Memory B cell (primary cell): ENCODE data around the gene MFSD11.
"Not testable (repeated sequence)": the region's sequence is repeated elsewhere in the genome, so short reads cannot be mapped to it uniquely, and the experiment has no call there.

ENCODE experiments used
- ATAC-seq: fragments of 150-1000 bp; cut with Tn5 transposase; 2 replicates; pipeline ENCODE4 v1.10.0; 2021; ENCODE audit warnings: low read depth, mild to moderate bottlenecking, moderate library complexity
- DNase-seq, 2 donors: peaks; one replicate each; pipeline ENCODE4 v3.0.0; 2022; ENCODE audit warnings: low spot score in 2 of 2
- H3K27ac Mint-ChIP-seq: one replicate; pipeline ENCODE4 v1.8.0; 2022; ENCODE audit warnings: mild to moderate bottlenecking, moderate library complexity, mixed read lengths
- H3K27me3 Mint-ChIP-seq: one replicate; pipeline ENCODE4 v1.8.0; 2022; ENCODE audit warnings: mixed read lengths
- H3K36me3 Mint-ChIP-seq: one replicate; pipeline ENCODE4 v1.8.0; 2022; ENCODE audit warnings: mild to moderate bottlenecking, mixed read lengths
- H3K4me1 Mint-ChIP-seq: one replicate; pipeline ENCODE4 v1.8.0; 2022; ENCODE audit warnings: mixed read lengths
- H3K4me3 Mint-ChIP-seq: one replicate; pipeline ENCODE4 v1.8.0; 2022; ENCODE audit warnings: mild to moderate bottlenecking, moderate library complexity, mixed read lengths
- H3K9me3 Mint-ChIP-seq: one replicate; pipeline ENCODE4 v1.8.0; 2022; ENCODE audit warnings: mixed read lengths

MFSD11 gene

DNA sequence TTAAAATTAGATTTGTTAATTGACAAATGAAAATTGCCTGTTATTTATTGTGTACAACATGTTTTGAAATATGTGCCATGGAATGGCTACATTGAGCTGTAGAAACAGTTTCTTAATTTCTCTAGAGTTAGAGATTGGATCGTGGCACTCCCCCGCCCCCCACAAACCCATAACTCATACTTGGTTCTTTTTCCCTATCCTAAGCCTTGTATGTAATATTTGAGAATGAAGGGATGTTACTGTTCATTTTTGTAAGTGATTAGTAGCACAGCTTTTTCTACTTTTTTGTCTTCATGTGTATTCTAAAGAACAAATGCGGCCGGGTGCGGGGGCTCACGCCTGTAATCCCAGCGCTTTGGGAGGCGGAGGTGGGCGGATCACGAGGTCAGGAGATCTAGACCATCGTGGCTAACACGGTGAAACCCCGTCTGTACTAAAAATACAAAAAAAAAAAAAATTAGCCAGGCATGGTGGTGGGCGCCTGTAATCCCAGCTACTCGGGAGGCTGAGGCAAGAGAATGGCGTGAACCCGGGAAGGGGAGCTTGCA, 1.7 kb downstream of the MFSD11 start:
- H3K4me3 Mint-ChIP-seq, H3K9me3 Mint-ChIP-seq, ATAC-seq: not testable (repeated sequence)

DNA sequence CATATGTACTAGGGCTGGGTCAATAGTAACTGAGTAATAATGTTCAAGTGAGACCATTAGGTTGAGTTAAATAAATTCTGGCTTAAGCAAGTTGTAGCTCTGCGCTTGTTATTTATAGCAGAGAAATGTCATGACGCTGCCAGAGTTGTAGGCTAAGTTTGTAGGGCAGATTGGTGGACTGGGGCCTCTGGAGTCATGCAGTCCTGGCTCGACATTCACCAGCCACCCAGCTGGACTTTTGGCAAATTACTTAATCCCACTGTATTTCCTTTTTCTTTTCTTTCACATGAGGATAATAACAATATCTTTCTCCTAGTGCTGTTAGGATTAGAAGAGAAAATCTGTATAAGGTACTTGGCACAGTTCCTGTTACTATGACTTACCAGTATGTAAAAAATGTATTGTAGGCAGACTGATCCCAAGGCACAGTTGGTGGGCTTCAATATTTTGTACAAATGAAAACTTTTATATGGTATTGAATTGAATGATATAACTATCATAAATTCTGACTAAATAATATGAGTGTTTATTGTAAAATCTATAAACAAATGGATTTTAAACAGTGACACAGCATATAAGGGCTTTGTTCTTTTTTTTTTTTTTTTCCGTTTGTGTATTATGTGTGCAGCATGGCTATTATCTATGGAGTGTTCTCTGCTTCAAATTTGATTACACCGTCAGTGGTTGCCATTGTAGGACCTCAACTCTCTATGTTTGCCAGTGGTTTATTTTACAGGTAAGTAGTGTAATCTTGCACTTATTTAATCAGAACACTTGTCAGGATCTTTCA, 2.6 kb downstream of the MFSD11 start:
- Mint-ChIP-seq H3K9me3 (no peaks in the 10 kb centered on the region), H3K4me3 (no peak overlapping the region), H3K4me1 (peaks cover 20% of the 10 kb centered on the region), H3K27ac (no peak overlapping the region), H3K27me3 (no peaks in the 10 kb centered on the region), H3K36me3 (peaks cover 21% of the 10 kb centered on the region)
- DNase-seq: no peak
- no peak for ATAC-seq

More for the DNA sequence above, 1.7 kb downstream of the MFSD11 start:
- H3K27ac Mint-ChIP-seq, DNase-seq, H3K27me3 Mint-ChIP-seq: not testable (repeated sequence)
- Mint-ChIP-seq H3K36me3 (peaks cover 20% of the 10 kb centered on the region), H3K4me1 (peaks cover 25% of the 10 kb centered on the region)

DNA sequence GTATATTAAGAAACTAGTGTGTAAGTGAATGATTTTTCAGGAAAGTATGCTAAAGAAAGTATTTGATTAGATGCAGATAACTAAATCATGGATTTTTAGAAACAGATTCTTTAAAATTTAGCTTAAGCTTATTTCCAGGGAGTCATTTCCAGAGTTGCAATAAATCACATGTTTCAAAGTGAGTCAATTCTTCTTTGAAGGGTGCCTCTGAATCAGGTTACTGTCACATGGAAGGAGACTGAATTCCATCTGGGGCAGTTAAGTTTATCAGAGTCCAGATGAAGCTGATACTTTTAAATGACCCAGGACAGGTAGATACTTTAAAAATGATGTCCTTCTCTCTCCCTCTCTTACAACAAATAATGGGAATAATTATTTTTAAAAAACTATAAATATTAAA, 5.0 kb downstream of the MFSD11 start:
- ATAC-seq: no peak
- H3K4me1 Mint-ChIP-seq: peaks cover 16% of the 10 kb centered on the region

DNA sequence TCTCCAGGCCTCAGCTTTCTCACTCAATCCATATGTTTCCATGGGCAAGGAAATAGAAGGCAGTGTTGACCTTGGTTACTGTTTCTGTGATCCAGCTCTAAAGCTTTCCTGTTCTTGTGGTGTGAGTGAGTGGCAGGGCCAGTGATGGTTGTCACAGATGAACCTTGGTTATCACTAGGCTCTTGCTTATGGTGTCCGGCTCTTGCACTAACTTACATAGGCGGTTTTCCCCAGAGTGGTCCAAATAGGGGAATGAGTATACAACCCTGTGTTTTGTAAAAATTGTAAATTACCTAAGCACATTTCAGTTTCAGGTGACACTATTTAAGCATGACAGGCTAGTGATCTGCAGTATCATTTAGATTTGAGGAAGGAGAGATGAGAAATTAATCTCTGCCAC, 6.8 kb downstream of the MFSD11 start:
- Mint-ChIP-seq H3K27me3 (no peaks in the 10 kb centered on the region), H3K27ac (no peak overlapping the region), H3K9me3 (no peaks in the 10 kb centered on the region), H3K4me1 (peaks cover 9% of the 10 kb centered on the region), H3K36me3 (peaks cover 33% of the 10 kb centered on the region), H3K4me3 (no peak overlapping the region)
- no peak for DNase-seq
- ATAC-seq: no peak

More for the DNA sequence above, 5.0 kb downstream of the MFSD11 start:
- DNase-seq: no peak
- H3K4me3 Mint-ChIP-seq: no peak overlapping the region
- H3K9me3 Mint-ChIP-seq: no peaks in the 10 kb centered on the region
- no peaks in the 10 kb centered on the region for H3K27me3 Mint-ChIP-seq
- peaks cover 24% of the 10 kb centered on the region for H3K36me3 Mint-ChIP-seq
- no peak overlapping the region for H3K27ac Mint-ChIP-seq

DNA sequence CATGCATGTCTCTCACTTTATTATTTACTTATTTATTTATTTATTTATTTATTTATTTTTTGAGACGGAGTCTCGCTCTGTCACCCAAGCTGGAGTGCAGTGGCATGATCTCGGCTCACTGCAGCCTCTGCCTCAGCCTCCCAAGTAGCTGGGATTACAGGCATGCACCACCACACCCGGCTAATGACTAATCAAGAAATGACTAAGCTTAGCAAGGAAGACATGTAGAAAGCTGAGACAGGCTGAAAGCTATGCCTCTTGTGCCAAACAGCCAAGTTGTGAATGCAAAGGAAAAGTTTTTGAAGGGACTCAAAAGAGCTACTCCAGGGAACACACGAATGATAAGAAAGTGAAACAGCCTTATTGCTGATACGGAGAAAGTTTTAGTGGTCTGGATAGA, 7.9 kb downstream of the MFSD11 start:
- not testable (repeated sequence) for DNase-seq, H3K27me3 Mint-ChIP-seq, H3K4me1 Mint-ChIP-seq, H3K9me3 Mint-ChIP-seq, H3K4me3 Mint-ChIP-seq, H3K27ac Mint-ChIP-seq, ATAC-seq
- peaks cover 35% of the 10 kb centered on the region for H3K36me3 Mint-ChIP-seq

DNA sequence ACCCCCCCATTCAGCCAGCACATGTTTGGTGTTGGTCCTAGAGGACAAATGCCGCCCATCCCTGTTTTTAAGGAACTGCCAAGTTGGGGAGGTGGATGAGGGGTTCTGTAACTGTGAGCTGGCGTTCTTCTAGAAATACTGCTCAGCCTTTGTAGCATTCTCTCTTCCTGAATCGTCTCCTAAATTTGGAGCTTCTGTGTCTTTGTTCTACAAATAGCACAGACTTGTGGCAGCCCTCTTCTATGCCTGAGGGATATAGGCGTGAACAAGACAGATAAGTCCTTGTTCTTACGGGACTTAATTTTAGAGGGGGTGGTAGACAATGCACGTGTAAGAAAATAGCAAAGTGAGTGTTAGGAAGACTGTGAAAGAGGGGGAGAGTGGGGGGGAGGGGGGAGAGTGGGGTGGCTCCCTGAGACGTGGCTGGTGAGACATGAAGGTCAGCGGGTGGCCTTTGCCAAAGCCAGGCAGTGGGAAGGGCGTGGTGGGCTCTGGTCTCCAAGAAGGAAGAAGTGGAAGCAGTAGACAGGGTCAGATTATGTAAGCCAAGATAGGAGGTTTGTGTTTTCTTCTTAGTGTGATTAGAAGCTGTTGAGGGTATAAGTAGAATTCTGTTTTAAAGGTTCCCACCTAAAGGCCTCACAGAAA, 9.9 kb downstream of the MFSD11 start:
- Mint-ChIP-seq H3K27me3 (no peaks in the 10 kb centered on the region), H3K27ac (no peak overlapping the region)

DNA sequence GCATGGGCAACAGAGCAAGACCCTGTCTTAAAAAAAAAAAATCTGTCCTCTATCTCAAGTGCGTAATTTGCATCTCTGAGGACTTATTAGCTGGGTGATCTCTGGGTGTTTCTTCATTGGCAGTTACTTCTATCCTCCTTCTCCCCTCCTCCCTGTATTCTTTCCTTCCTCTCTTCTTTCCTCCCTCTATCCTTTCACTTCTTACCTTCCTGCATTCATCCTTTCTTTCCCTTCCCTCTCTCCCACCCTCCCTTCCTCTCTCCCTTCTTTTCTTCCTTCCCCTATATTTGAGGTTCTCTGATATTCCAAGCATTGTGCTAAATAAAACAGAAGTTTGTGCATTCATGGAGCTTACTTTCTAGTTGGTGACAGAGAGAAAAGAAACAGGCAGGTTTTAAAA, 10.7 kb downstream of the MFSD11 start:
- H3K36me3 Mint-ChIP-seq: peaks cover 31% of the 10 kb centered on the region
- no peaks in the 10 kb centered on the region for H3K9me3 Mint-ChIP-seq
- no peak overlapping the region for H3K4me3 Mint-ChIP-seq
- no peak for ATAC-seq
- DNase-seq: no peak
- no peak overlapping the region for H3K27ac Mint-ChIP-seq
- H3K27me3 Mint-ChIP-seq: no peaks in the 10 kb centered on the region
- peaks cover 9% of the 10 kb centered on the region for H3K4me1 Mint-ChIP-seq

More for the DNA sequence above, 9.9 kb downstream of the MFSD11 start:
- H3K9me3 Mint-ChIP-seq: no peaks in the 10 kb centered on the region
- H3K4me1 Mint-ChIP-seq: peaks cover 9% of the 10 kb centered on the region
- H3K4me3 Mint-ChIP-seq: no peak overlapping the region
- no peak for ATAC-seq
- DNase-seq: no peak
- peaks cover 33% of the 10 kb centered on the region for H3K36me3 Mint-ChIP-seq

DNA sequence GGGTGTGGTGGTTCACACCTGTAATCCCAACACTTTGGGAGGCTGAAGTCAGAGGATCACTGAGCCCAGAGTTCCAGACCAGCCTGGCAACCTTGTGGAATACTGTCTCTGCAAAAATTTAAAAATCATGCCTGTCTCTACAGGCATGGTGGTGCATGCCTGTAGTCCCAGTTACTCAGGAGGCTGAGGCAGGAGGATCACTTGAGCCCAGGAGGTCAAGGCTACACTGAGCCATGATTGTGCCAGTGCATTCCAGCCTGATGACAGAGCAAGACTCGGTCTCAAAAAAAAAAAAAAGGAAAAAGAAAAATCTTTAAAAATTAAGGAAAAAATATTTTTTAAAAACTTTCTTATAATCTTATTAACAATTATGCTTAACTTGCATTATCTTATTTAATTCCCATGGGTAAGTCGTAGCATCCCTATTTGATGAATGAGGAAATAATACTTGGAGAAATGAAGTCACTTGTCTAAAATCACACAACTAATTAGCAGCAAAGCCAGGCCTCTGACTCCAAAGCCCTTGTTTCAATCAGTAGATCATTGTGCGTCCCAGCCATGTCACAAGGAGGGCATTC, 13.6 kb downstream of the MFSD11 start:
- no peaks in the 10 kb centered on the region for H3K9me3 Mint-ChIP-seq
- ATAC-seq (no peak), DNase-seq (no peak)
- peaks cover 9% of the 10 kb centered on the region for H3K4me1 Mint-ChIP-seq
- H3K27ac Mint-ChIP-seq: no peak overlapping the region
- H3K27me3 Mint-ChIP-seq: no peaks in the 10 kb centered on the region
- no peak overlapping the region for H3K4me3 Mint-ChIP-seq
- H3K36me3 Mint-ChIP-seq: peaks cover 21% of the 10 kb centered on the region

DNA sequence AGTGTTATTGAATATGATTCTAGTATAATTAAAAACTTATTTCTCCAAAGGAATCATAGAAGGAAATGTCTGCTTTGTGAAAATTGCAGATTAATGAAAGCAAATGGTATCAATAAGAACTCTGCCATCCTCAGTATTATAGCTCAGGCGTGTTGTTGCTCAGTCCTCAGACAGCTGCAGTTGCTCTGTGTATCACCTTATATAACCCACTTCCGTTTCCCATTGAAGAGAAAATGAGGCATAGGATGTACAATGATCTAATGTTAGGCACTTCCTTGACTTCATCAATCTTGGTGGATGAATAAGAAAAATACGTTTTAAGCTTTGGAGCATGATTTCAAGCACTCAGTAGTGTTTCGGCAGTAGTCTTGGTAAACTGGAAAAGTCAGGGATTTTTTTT, 14.1 kb downstream of the MFSD11 start:
- DNase-seq (no peak), ATAC-seq (no peak)
- H3K27me3 Mint-ChIP-seq: no peaks in the 10 kb centered on the region
- H3K9me3 Mint-ChIP-seq: no peaks in the 10 kb centered on the region
- no peak overlapping the region for H3K27ac Mint-ChIP-seq
- H3K4me1 Mint-ChIP-seq: peaks cover 9% of the 10 kb centered on the region
- H3K36me3 Mint-ChIP-seq: peaks cover 22% of the 10 kb centered on the region
- H3K4me3 Mint-ChIP-seq: no peak overlapping the region

DNA sequence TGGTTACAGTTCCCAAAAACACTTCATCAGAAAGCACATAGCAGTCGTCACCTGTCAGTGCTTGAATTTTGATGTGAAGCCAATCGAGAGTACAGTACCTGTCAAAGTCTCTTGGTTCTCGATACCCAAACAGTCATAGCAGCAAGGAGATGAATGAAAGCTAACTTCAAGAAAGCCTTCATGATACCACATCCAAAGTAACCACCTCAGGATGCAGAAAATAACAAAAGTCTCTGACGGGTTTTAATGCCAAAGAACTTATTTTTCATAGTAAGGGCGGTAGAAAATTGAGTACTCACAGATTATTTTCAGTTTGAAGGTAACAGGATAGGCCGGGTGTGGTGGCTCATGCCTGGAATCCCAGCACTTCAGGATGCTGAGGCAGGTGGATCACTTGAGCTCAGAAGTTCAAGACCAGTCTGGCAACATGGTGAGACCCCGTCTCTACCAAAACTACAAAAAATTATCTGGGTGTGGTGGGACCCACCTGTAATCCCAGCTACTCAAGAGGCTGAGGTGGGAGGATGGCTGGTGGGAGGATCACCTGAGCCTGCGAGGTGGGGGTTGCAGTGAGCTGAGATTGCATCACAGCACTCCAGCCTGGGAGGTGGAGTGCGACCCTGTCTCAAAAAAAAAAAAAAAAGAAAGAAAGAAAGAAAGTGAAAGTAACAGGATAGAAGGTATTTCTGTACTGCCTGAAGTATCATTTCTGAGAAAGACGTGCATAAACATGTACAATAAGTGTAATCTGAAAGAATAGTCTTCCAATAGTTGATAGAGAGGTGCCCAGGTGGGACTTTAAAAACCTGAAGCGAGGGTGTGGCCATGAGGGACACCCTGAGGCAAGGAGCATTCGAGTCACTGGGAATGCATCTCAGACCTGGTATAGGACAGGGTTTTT, 15.4 kb downstream of the MFSD11 start:
- H3K27ac Mint-ChIP-seq: no peak overlapping the region
- H3K27me3 Mint-ChIP-seq: no peaks in the 10 kb centered on the region
- H3K36me3 Mint-ChIP-seq: peaks cover 19% of the 10 kb centered on the region
- DNase-seq: no peak
- H3K4me1 Mint-ChIP-seq: peaks cover 5% of the 10 kb centered on the region
- ATAC-seq: no peak
- H3K9me3 Mint-ChIP-seq: no peaks in the 10 kb centered on the region
- no peak overlapping the region for H3K4me3 Mint-ChIP-seq

DNA sequence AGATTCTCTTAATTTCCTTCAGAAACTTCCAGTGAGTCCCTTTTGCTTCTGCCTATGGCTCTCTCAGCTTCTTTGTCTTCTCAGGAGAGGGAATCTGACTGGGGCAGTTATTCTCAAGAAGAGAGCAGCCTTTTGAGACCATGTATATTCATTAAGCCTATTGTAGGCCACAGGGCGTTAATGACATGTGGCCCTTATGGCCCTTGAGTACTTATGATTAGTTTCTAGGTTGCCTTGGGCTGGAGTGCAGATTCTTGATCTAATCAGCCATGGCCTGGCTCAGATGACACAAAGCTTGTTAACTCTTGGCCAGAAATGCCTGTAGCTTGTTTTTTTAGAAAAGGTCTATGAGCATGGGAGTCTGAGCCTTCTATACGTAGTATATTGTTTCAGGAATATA, 17.4 kb downstream of the MFSD11 start:
- H3K27ac Mint-ChIP-seq: no peak overlapping the region
- H3K36me3 Mint-ChIP-seq: peaks cover 17% of the 10 kb centered on the region
- no peak for DNase-seq
- no peak for ATAC-seq
- H3K27me3 Mint-ChIP-seq: no peaks in the 10 kb centered on the region
- H3K4me3 Mint-ChIP-seq: no peak overlapping the region
- H3K4me1 Mint-ChIP-seq: peaks cover 2% of the 10 kb centered on the region
- H3K9me3 Mint-ChIP-seq: no peaks in the 10 kb centered on the region

DNA sequence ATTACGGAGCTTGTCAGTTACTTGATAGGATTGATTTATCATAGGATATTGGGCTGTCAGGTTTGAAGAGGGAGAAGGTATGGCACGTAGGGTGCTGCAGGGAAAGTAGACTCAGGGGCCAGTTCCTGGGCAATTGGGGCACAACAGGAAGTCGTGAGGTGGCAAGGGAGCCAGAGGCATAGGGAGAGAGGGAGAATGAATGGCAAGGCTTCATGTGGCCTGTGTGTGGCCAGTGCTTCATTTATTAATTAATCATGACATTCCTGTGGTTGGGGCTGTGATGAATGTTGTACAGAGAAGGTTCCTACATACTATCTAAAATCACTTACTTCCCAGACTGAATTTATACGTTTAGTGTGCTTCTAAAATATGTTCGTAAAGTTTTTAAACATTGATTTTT, 19.3 kb downstream of the MFSD11 start:
- Mint-ChIP-seq H3K4me3 (no peak overlapping the region), H3K36me3 (peaks cover 17% of the 10 kb centered on the region), H3K27ac (no peak overlapping the region), H3K9me3 (no peaks in the 10 kb centered on the region), H3K4me1 (no peaks in the 10 kb centered on the region), H3K27me3 (no peaks in the 10 kb centered on the region)
- ATAC-seq: no peak
- no peak for DNase-seq

DNA sequence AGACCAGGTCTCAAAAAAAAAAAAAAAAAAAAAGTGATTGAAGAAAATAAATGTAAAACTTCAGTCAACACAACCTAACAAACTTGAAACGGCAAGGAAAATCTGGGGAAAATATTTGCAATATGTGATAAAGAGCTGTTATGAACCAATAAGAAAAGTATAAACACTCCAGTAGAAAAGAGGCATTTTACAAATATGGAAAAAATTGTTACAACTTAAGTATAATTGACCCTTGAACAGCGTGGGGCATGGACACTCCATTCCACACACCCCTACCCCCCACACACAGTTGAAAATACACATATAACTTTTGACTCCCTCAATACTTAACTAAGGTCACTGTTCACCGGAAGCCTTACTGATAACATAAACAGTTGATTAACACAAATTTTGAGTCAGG, 20.7 kb downstream of the MFSD11 start:
- Mint-ChIP-seq H3K9me3 (no peaks in the 10 kb centered on the region), H3K27ac (no peak overlapping the region), H3K4me1 (no peaks in the 10 kb centered on the region), H3K27me3 (no peaks in the 10 kb centered on the region), H3K36me3 (peaks cover 19% of the 10 kb centered on the region), H3K4me3 (no peak overlapping the region)
- DNase-seq (no peak), ATAC-seq (no peak)
